HepG2 (cell line): ENCODE results near the gene KLHL33. TPM values are rescaled to one million over a fixed set of nuclear protein-coding genes. Genes with fewer than 3 reads are reported as not detected.

Experiments
- ATM ChIP-seq: fragments of 450-650 bp; IDR thresholded peaks from 2 replicates; pipeline ENCODE4 v1.7.1; 2017; ENCODE audit warnings: mild to moderate bottlenecking, borderline replicate concordance
- BCL3 ChIP-seq: sonication (generic); formaldehyde crosslinking; IDR thresholded peaks from 2 replicates; pipeline ENCODE4 v1.5.1; 2020; ENCODE audit warnings: mild to moderate bottlenecking, missing genetic modification reagents, moderate library complexity
- CREB3 ChIP-seq: sonication (generic); formaldehyde crosslinking; IDR thresholded peaks from 2 replicates; pipeline ENCODE4 v1.5.0; 2020; ENCODE audit warnings: missing genetic modification reagents
- ELF4 ChIP-seq: sonication (generic); formaldehyde crosslinking; IDR thresholded peaks from 2 replicates; pipeline ENCODE4 v1.5.0; 2020; ENCODE audit warnings: missing genetic modification reagents, mild to moderate bottlenecking, moderate library complexity, borderline replicate concordance
- HNRNPUL1 ChIP-seq: fragments of 200-400 bp; formaldehyde crosslinking; IDR thresholded peaks from 2 replicates; pipeline ENCODE4 v1.6.1; 2017; ENCODE audit warnings: low read depth, mild to moderate bottlenecking, low read length, moderate library complexity
- MTA1 ChIP-seq: sonication (generic); formaldehyde crosslinking; IDR thresholded peaks from 2 replicates; pipeline ENCODE4 v1.4.0; 2020; ENCODE audit warnings: missing genetic modification reagents, mild to moderate bottlenecking, borderline replicate concordance
- MYNN ChIP-seq: sonication (generic); formaldehyde crosslinking; IDR thresholded peaks from 2 replicates; pipeline ENCODE4 v1.4.0; 2020; ENCODE audit warnings: mild to moderate bottlenecking, low read depth, missing genetic modification reagents
- NCOA1 ChIP-seq: sonication (generic); formaldehyde crosslinking; IDR thresholded peaks from 2 replicates; pipeline ENCODE4 v1.9.0; 2021; ENCODE audit warnings: missing genetic modification reagents
- NCOA2 ChIP-seq: sonication (generic); formaldehyde crosslinking; IDR thresholded peaks from 2 replicates; pipeline ENCODE4 v1.8.0; 2022; ENCODE audit warnings: inconsistent platforms
- NCOR1 ChIP-seq: fragments of 200-600 bp; sonication (generic); IDR thresholded peaks from 2 replicates; pipeline ENCODE4 v1.7.0; 2017; ENCODE audit warnings: antibody characterized with exemption, low read length, borderline replicate concordance
- RXRA ChIP-seq: sonication (generic); formaldehyde crosslinking; IDR thresholded peaks from 2 replicates; pipeline ENCODE4 v1.5.1; 2020; ENCODE audit warnings: missing genetic modification reagents
- SIN3B ChIP-seq: fragments of 150-350 bp; IDR thresholded peaks from 2 replicates; pipeline ENCODE4 v1.6.1; 2014; ENCODE audit warnings: low read length
- SNAPC2 ChIP-seq: sonication (generic); formaldehyde crosslinking; IDR thresholded peaks from 2 replicates; pipeline ENCODE4 v1.8.1; 2022; ENCODE audit warnings: mild to moderate bottlenecking, missing genetic modification reagents
- TBL1XR1 ChIP-seq: fragments of 150-350 bp; IDR thresholded peaks from 2 replicates; pipeline ENCODE4 v1.6.1; 2014; ENCODE audit warnings: borderline replicate concordance, low read length; ENCODE audit not compliant: partially characterized antibody
- TEAD3 ChIP-seq: optimal IDR thresholded peaks from 2 replicates; pipeline ENCODE3; 2016; ENCODE audit warnings: borderline replicate concordance
- THYN1 ChIP-seq: sonication (generic); formaldehyde crosslinking; IDR thresholded peaks from 2 replicates; pipeline ENCODE4 v1.8.1; 2023; ENCODE audit warnings: low read depth, mild to moderate bottlenecking, moderate library complexity, missing genetic modification reagents, borderline replicate concordance
- YY1 ChIP-seq: IDR thresholded peaks from 2 replicates; pipeline ENCODE4 v1.6.1; 2011; ENCODE audit warnings: low read length, low read depth, moderate library complexity, mild to moderate bottlenecking; ENCODE audit not compliant: insufficient read depth, insufficient replicate concordance
- ZBED4 ChIP-seq: sonication (generic); formaldehyde crosslinking; IDR thresholded peaks from 2 replicates; pipeline ENCODE4 v1.4.0; 2020; ENCODE audit warnings: missing genetic modification reagents, borderline replicate concordance
- ZBTB42 ChIP-seq: sonication (generic); formaldehyde crosslinking; IDR thresholded peaks from 2 replicates; pipeline ENCODE4 v1.5.0; 2020; ENCODE audit warnings: mild to moderate bottlenecking, missing genetic modification reagents
- ZFX ChIP-seq: sonication (generic); formaldehyde crosslinking; IDR thresholded peaks from 2 replicates; pipeline ENCODE4 v1.4.0; 2020; ENCODE audit warnings: mild to moderate bottlenecking, low read depth, missing genetic modification reagents, moderate library complexity
- ZMYM4 ChIP-seq: sonication (generic); formaldehyde crosslinking; IDR thresholded peaks from 2 replicates; pipeline ENCODE4 v1.8.1; 2023; ENCODE audit warnings: mild to moderate bottlenecking, missing genetic modification reagents
- ZNF615 ChIP-seq: sonication (generic); formaldehyde crosslinking; IDR thresholded peaks from 2 replicates; pipeline ENCODE4 v1.5.0; 2020; ENCODE audit warnings: mild to moderate bottlenecking, missing genetic modification reagents, borderline replicate concordance
- ZNF883 ChIP-seq: sonication (generic); formaldehyde crosslinking; IDR thresholded peaks from 2 replicates; pipeline ENCODE4 v1.5.1; 2020; ENCODE audit warnings: mild to moderate bottlenecking, missing genetic modification reagents; ENCODE audit errors: not compliant biosample characterization
- ZSCAN9 ChIP-seq: IDR thresholded peaks from 2 replicates; pipeline ENCODE4 v1.6.1; 2016; ENCODE audit warnings: borderline replicate concordance
- polyA plus RNA-seq, 8 experiments: library from polyadenylated mRNA; depleted of rRNA in 3 of 8; stranded (reverse) in 7 of 8; unstranded in 1 of 8; fragments of >200 nt; fragmentation: Illumina TruSeq in 4 of 8; extraction: Trizol in 4 of 8; gene quantifications; 2 replicates each; pipeline versions ENCODE4 v1.2.1 to v1.2.3, GENCODE V29; 2011 to 2016; ENCODE audit warnings: low read depth in 4 of 8, missing spikeins in 1 of 8, mixed read lengths in 1 of 8; ENCODE audit not compliant: insufficient read depth in 1 of 8
- total RNA-seq, 5 experiments: library from RNA; depleted of rRNA; stranded (reverse); fragments of >200 nt; fragmentation: Illumina TruSeq; extraction: Trizol; gene quantifications; 2 replicates each; pipeline ENCODE4 v1.2.3, GENCODE V29; 2016; ENCODE audit warnings: low read depth in 1 of 5

Gene KLHL33
- total and polyA plus RNA-seq, 2 of the 13 experiments (the other 11 are each of a cell fraction or from before 2014, with no cell fraction given), result not detected

GRCh38 chr14:20461225-20462141 lies 25.5 kb upstream of the KLHL33 start, which contains the start of gene PIP4P1 (continued):
- no peak for TF ChIP-seq CREB3 (CRISPR knock-in tag)
- TF ChIP-seq ZBED4, result peak; percentile 78
- TF ChIP-seq NCOR1, result peak; percentile 71; the same call in 1 of the 2 replicates
- TF ChIP-seq NCOA2 (CRISPR knock-in tag), result peak; percentile 66; the same call in 1 of the 2 replicates
- TF ChIP-seq ELF4 (CRISPR knock-in tag), result peak; percentile 74; the same call in 1 of the 2 replicates
- TF ChIP-seq MTA1 (CRISPR knock-in tag), result no peak
- peak; percentile 96 for TF ChIP-seq SNAPC2 (CRISPR knock-in tag)
- peak; percentile 72 for TF ChIP-seq YY1
- peak; percentile 36; the same call in 1 of the 2 replicates for TF ChIP-seq SIN3B
- TF ChIP-seq HNRNPUL1, result no peak
- TF ChIP-seq ZSCAN9 (CRISPR knock-in tag), result peak; percentile 97
- no peak; the same call in none of the 2 replicates for TF ChIP-seq RXRA (CRISPR knock-in tag)
- no peak for TF ChIP-seq MYNN (CRISPR knock-in tag)
- TF ChIP-seq ZNF883 (CRISPR knock-in tag), result peak; percentile 87
- no peak for TF ChIP-seq THYN1 (CRISPR knock-in tag)
- no peak for TF ChIP-seq NCOA1 (CRISPR knock-in tag)
- TF ChIP-seq ZNF615, result no peak
- peak; percentile 90 for TF ChIP-seq ZFX (CRISPR knock-in tag)
- TF ChIP-seq ATM, result no peak
- TF ChIP-seq BCL3, result peak; percentile 97; the same call in 1 of the 2 replicates
- peak; percentile 95; the same call in 1 of the 2 replicates for TF ChIP-seq ZBTB42
- TF ChIP-seq TEAD3 (CRISPR knock-in tag), result peak; percentile 81
- TF ChIP-seq TBL1XR1, result peak; percentile 74
- peak; percentile 100 for TF ChIP-seq ZMYM4
